Measurements from ENCODE around the gene SLK. TPM values are rescaled to one million over a fixed set of nuclear protein-coding genes. Genes with fewer than 3 reads are reported as not detected.

Gene SLK
- total and polyA plus RNA-seq, 2 donors from 2014 or later, result 12.3 to 45.5 TPM

- no peak for DNase-seq
- Histone ChIP-seq H3K9me3 (ENCODE audit: control insufficient read depth in 2 of 3, insufficient read depth in 1 of 3, low read length in 3 of 3) (no peaks in the 10 kb centered on the region), H3K27ac (ENCODE audit: low read depth in 2 of 2, low read length in 2 of 2) (no peak overlapping the region), H3K4me3 (ENCODE audit: low read length in 3 of 3) (no peak overlapping the region), H3K36me3 (ENCODE audit: control insufficient read depth in 2 of 3, insufficient read depth in 3 of 3, low read length in 3 of 3) (peaks cover 0 to 15% (median 0%) of the 10 kb centered on the region in 3 donors), H3K9ac (ENCODE audit: low read length in 3 of 3) (no peak overlapping the region), H3K27me3 (ENCODE audit: control insufficient read depth, insufficient read depth, low read length) (no peaks in the 10 kb centered on the region), H3K4me1 (ENCODE audit: control insufficient read depth in 2 of 3, insufficient read depth in 2 of 3, low read depth in 1 of 3, low read length in 3 of 3) (no peaks in the 10 kb centered on the region)
- FAIRE-seq, result no peak
- TF ChIP-seq CTCF (IDR thresholded peaks at IDR 0.05; ENCODE audit: borderline replicate concordance, extremely low read depth, insufficient read depth), result no peak
- intact Hi-C loops (cut with DNase I), result no loop called here
These were observed 47.2 kb downstream of the SLK start for GRCh38 chr10:104014176-104014575.

- DNase-seq (no peak), FAIRE-seq (no peak)
- Histone ChIP-seq H3K27me3 (ENCODE audit: control insufficient read depth, insufficient read depth, low read length) (no peaks in the 10 kb centered on the region), H3K9me3 (ENCODE audit: control insufficient read depth in 2 of 3, insufficient read depth in 1 of 3, low read length in 3 of 3) (no peaks in the 10 kb centered on the region), H3K4me3 (ENCODE audit: low read length in 3 of 3) (no peak overlapping the region), H3K9ac (ENCODE audit: low read length in 3 of 3) (no peak overlapping the region), H3K4me1 (ENCODE audit: control insufficient read depth in 2 of 3, insufficient read depth in 2 of 3, low read depth in 1 of 3, low read length in 3 of 3) (no peaks in the 10 kb centered on the region), H3K27ac (ENCODE audit: low read depth in 2 of 2, low read length in 2 of 2) (no peak overlapping the region), H3K36me3 (ENCODE audit: control insufficient read depth in 2 of 3, insufficient read depth in 3 of 3, low read length in 3 of 3) (peaks cover 0 to 36% (median 14%) of the 10 kb centered on the region in 3 donors)
- intact Hi-C loops (cut with DNase I), result no loop called here
- no peak for TF ChIP-seq CTCF (IDR thresholded peaks at IDR 0.05; ENCODE audit: borderline replicate concordance, extremely low read depth, insufficient read depth)
These were observed 49.7 kb downstream of the SLK start for GRCh38 chr10:104016661-104017060.

- H3K27me3 ChIP-seq (ENCODE audit: control insufficient read depth, insufficient read depth, low read length), result no peaks in the 10 kb centered on the region
- H3K36me3 ChIP-seq (ENCODE audit: control insufficient read depth in 2 of 3, insufficient read depth in 3 of 3, low read length in 3 of 3), result peaks cover 0 to 51% (median 25%) of the 10 kb centered on the region in 3 donors
- DNase-seq, result no peak
These were observed 51.5 kb downstream of the SLK start for GRCh38 chr10:104018471-104018870.

More at GRCh38 chr10:104018471-104018870, 51.5 kb downstream of the SLK start:
- intact Hi-C loops (cut with DNase I), result no loop called here
- Histone ChIP-seq H3K27ac (ENCODE audit: low read depth in 2 of 2, low read length in 2 of 2) (no peak overlapping the region), H3K4me1 (ENCODE audit: control insufficient read depth in 2 of 3, insufficient read depth in 2 of 3, low read depth in 1 of 3, low read length in 3 of 3) (no peaks in the 10 kb centered on the region), H3K9ac (ENCODE audit: low read length in 3 of 3) (no peak overlapping the region), H3K9me3 (ENCODE audit: control insufficient read depth in 2 of 3, insufficient read depth in 1 of 3, low read length in 3 of 3) (no peaks in the 10 kb centered on the region), H3K4me3 (ENCODE audit: low read length in 3 of 3) (no peak overlapping the region)
- no peak for TF ChIP-seq CTCF (IDR thresholded peaks at IDR 0.05; ENCODE audit: borderline replicate concordance, extremely low read depth, insufficient read depth)
- FAIRE-seq, result no peak
